SK-N-SH treated with all-trans-retinoic acid at 6 μM for 48 hours (cell line): Measurements from ENCODE around the gene DNAJC9.
"Not testable (repeated sequence)": the region's sequence is repeated elsewhere in the genome, so short reads cannot be mapped to it uniquely, and the experiment has no call there.

Experiments used
- ATAC-seq: fragments of 200-7000 bp; cut with Tn5 transposase; 3 replicates; pipeline ENCODE4 v1.9.1; 2020; ENCODE audit warnings: mild to moderate bottlenecking, moderate library complexity
- ARNTL ChIP-seq: fragments of 450-650 bp; formaldehyde crosslinking; IDR thresholded peaks from 2 replicates; pipeline ENCODE4 v1.5.0; 2020; ENCODE audit warnings: low read depth, mild to moderate bottlenecking, moderate library complexity, borderline replicate concordance
- CREB5 ChIP-seq: fragments of 250-450 bp; sonication (Bioruptor Pico); IDR thresholded peaks from 2 replicates; pipeline ENCODE4 v1.5.1; 2020; ENCODE audit warnings: low read depth, mild to moderate bottlenecking, moderate library complexity
- CSRNP3 ChIP-seq: fragments of 250-450 bp; sonication (Bioruptor Pico); IDR thresholded peaks from 2 replicates; pipeline ENCODE4 v1.5.1; 2021; ENCODE audit warnings: mild to moderate bottlenecking, moderate library complexity
- GLIS3 ChIP-seq: fragments of 250-450 bp; sonication (Bioruptor Pico); IDR thresholded peaks from 2 replicates; pipeline ENCODE4 v1.5.0; 2020; ENCODE audit warnings: mild to moderate bottlenecking, moderate library complexity
- ISL1 ChIP-seq: fragments of 250-450 bp; sonication (Bioruptor Pico); IDR thresholded peaks from 2 replicates; pipeline ENCODE4 v2.1.2; 2022; ENCODE audit warnings: mild to moderate bottlenecking, moderate library complexity
- OSR1 ChIP-seq: fragments of 250-450 bp; sonication (Bioruptor Pico); IDR thresholded peaks from 2 replicates; pipeline ENCODE4 v1.8.0; 2022; ENCODE audit warnings: moderate library complexity, mild to moderate bottlenecking, inconsistent platforms
- RARB ChIP-seq: fragments of 250-450 bp; sonication (Bioruptor Pico); IDR thresholded peaks from 2 replicates; pipeline ENCODE4 v1.8.0; 2021; ENCODE audit warnings: mild to moderate bottlenecking, moderate library complexity
- SNAI2 ChIP-seq: fragments of 250-450 bp; sonication (Bioruptor Pico); IDR thresholded peaks from 2 replicates; pipeline ENCODE4 v1.5.0; 2020; ENCODE audit warnings: mild to moderate bottlenecking, moderate library complexity
- TCF4 ChIP-seq: fragments of 250-450 bp; sonication (Bioruptor Pico); IDR thresholded peaks from 2 replicates; pipeline ENCODE4 v1.8.0; 2021; ENCODE audit warnings: mild to moderate bottlenecking, moderate library complexity, borderline replicate concordance
- TOX ChIP-seq: fragments of 250-450 bp; sonication (Bioruptor Pico); IDR thresholded peaks from 2 replicates; pipeline ENCODE4 v1.8.0; 2021; ENCODE audit warnings: mild to moderate bottlenecking, moderate library complexity, borderline replicate concordance
- TSHZ2 ChIP-seq: fragments of 250-450 bp; sonication (Bioruptor Pico); IDR thresholded peaks from 2 replicates; pipeline ENCODE4 v1.5.0; 2020; ENCODE audit warnings: mild to moderate bottlenecking, moderate library complexity
- ZC3H10 ChIP-seq: fragments of 250-450 bp; sonication (Bioruptor Pico); IDR thresholded peaks from 2 replicates; pipeline ENCODE4 v1.5.1; 2021; ENCODE audit warnings: mild to moderate bottlenecking, moderate library complexity
- ZFP3 ChIP-seq: fragments of 250-450 bp; sonication (Bioruptor Pico); IDR thresholded peaks from 2 replicates; pipeline ENCODE4 v1.5.0; 2020; ENCODE audit warnings: mild to moderate bottlenecking, moderate library complexity
- ZNF565 ChIP-seq: fragments of 450-650 bp; formaldehyde crosslinking; conservative IDR thresholded peaks from 2 replicates; pipeline ENCODE4 v1.5.0; 2020; ENCODE audit warnings: low read depth, mild to moderate bottlenecking, moderate library complexity
- ZNF70 ChIP-seq: fragments of 450-650 bp; formaldehyde crosslinking; IDR thresholded peaks from 2 replicates; pipeline ENCODE4 v1.5.0; 2020; ENCODE audit warnings: mild to moderate bottlenecking, moderate library complexity
- ZNF8 ChIP-seq: fragments of 450-650 bp; formaldehyde crosslinking; IDR thresholded peaks from 2 replicates; pipeline ENCODE4 v1.5.0; 2020; ENCODE audit warnings: mild to moderate bottlenecking, moderate library complexity
- TF ChIP-seq, protein P1 (sequence below): fragments of 250-450 bp; sonication (Bioruptor Pico); IDR thresholded peaks from 2 replicates; pipeline ENCODE4 v1.8.0; 2020; ENCODE audit warnings: mild to moderate bottlenecking, moderate library complexity, borderline replicate concordance

DNAJC9 gene

GRCh38 chr10:73262880-73263555 is 16.0 kb upstream of the DNAJC9 start (continued):
- no peak for TF ChIP-seq CREB5 (CRISPR knock-in tag)
- TF ChIP-seq TOX (CRISPR knock-in tag): no peak
- TF ChIP-seq ZNF8 (CRISPR knock-in tag): no peak
- TF ChIP-seq ZNF565: no peak
- TF ChIP-seq, all 23 proteins: peak for 0

DNA sequence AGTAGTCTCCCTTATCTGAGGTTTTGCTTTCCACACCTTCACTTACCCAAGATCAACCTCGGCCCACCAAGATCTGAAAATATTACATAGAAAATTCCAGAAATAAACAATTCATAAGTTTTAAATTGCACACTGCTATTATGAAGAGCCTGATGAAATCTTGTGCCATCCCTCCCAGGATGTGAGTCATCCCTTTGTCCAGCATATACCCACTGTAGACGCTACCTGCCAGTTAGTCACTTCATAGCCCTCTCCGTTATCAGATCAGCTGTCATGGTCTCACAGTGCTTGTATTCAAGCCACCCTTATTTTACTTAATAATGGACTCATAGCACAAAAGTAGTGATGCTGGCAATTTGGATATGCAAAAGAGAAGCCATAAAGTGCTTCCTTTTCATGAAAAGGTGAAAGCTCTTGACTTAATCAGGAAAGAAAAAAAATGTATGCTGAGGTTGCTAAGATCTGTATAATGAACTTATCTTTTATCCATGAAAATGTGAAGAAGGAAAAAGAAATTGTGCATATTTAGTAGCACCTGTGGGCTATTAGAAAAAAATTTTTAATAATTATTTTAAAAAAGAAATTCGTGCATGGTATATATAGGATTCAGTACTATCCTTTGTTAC is 15.2 kb upstream of the DNAJC9 start:
- ATAC-seq: peak; percentile 91
- TF ChIP-seq ISL1 (CRISPR knock-in tag): peak; percentile 50
- no peak for TF ChIP-seq RARB (CRISPR knock-in tag)
- no peak for TF ChIP-seq ARNTL

DNA sequence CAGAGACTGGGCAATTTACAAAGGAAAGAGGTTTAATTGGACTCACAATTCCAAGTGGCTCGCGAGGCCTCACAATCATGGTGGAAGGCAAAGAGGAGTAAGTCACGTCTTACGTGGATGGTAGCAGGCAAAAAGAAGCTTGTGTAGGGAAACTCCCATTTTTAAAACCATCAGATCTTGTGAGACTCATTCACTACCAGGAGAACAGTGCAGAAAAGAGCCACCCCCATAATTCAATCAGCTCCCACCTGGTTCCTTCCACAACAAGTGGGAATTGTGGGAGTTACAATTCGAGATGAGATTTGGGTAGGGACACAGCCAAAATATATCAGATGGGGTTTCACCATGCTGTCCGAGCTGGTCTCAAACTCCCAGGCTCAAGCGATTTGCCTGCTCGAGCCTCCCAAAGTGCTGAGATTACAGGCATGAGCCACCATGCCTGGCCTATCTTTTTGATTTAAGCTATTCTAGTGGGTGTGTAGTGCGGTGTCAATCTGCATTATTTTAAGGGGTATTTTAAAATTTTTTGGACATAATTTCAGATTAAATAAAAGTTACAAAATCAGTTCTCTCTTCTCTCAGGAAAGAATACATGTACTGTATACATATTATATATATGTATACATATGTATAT is 14.4 kb upstream of the DNAJC9 start:
- TF ChIP-seq TSHZ2 (CRISPR knock-in tag) (no peak), ZFP3 (CRISPR knock-in tag) (no peak), GLIS3 (CRISPR knock-in tag) (no peak), CSRNP3 (CRISPR knock-in tag) (no peak), CREB5 (CRISPR knock-in tag) (no peak), RARB (CRISPR knock-in tag) (no peak), SNAI2 (CRISPR knock-in tag) (no peak), TOX (CRISPR knock-in tag) (no peak), TCF4 (CRISPR knock-in tag) (no peak), ZNF8 (CRISPR knock-in tag) (no peak), ZC3H10 (CRISPR knock-in tag) (no peak), OSR1 (CRISPR knock-in tag) (no peak), ZNF70 (CRISPR knock-in tag) (no peak)
- TF ChIP-seq, protein P1, sequence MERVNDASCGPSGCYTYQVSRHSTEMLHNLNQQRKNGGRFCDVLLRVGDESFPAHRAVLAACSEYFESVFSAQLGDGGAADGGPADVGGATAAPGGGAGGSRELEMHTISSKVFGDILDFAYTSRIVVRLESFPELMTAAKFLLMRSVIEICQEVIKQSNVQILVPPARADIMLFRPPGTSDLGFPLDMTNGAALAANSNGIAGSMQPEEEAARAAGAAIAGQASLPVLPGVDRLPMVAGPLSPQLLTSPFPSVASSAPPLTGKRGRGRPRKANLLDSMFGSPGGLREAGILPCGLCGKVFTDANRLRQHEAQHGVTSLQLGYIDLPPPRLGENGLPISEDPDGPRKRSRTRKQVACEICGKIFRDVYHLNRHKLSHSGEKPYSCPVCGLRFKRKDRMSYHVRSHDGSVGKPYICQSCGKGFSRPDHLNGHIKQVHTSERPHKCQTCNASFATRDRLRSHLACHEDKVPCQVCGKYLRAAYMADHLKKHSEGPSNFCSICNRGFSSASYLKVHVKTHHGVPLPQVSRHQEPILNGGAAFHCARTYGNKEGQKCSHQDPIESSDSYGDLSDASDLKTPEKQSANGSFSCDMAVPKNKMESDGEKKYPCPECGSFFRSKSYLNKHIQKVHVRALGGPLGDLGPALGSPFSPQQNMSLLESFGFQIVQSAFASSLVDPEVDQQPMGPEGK (CRISPR knock-in tag): no peak
- no peak for ATAC-seq

- ATAC-seq: not testable (repeated sequence)
These were observed 11.6 kb upstream of the DNAJC9 start for GRCh38 chr10:73258612-73259011.
